NCI-H69 (cell line): Measurements from ENCODE around the gene TIGD1.
"Not testable (repeated sequence)": the region's sequence is repeated elsewhere in the genome, so short reads cannot be mapped to it uniquely, and the experiment has no call there.

Experiments
- DNase-seq: peaks from one replicate; lab custom pipeline; 2025; lab: John Stamatoyannopoulos, UW

Gene TIGD1

DNA sequence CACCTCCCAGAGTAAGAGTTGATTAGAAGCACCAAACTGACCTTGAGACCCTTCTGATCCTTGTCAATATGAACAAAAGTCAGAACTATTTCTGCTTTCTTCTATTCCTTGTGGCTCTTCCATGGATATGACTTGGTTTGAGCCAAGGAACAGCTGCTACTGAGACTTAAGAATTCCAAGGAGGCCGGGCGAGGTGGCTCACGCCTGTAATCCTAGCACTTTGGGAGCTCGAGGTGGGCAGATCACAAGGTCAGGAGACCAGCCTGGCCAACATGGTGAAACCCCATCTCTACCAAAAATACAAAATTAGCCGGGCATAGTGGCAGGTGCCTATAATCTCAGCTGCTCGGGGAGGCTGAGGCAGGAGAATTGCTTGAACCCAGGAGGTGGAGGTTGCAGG is 20.1 kb upstream of the TIGD1 start:
- not testable (repeated sequence) for DNase-seq

DNA sequence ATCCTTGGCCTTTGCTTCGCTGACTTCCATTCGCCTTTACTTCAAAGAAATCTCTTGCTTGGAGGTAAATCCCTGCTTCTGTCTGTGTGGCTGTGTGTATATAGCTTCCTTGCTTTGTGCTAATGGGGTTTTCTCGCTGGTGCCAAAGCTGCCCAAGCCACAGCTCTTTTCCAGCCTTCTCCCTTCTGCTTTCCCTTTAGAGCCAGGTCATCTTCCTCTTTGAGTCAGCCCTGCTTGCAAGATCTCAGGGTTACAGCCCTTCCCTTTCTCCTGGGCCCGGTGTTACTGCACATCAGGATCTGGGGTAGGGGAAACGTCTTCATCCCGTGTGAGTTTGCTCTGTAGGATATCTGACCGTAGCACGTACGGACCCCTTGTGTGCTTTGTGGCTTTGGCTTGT is 19.2 kb upstream of the TIGD1 start:
- DNase-seq, result no peak

DNA sequence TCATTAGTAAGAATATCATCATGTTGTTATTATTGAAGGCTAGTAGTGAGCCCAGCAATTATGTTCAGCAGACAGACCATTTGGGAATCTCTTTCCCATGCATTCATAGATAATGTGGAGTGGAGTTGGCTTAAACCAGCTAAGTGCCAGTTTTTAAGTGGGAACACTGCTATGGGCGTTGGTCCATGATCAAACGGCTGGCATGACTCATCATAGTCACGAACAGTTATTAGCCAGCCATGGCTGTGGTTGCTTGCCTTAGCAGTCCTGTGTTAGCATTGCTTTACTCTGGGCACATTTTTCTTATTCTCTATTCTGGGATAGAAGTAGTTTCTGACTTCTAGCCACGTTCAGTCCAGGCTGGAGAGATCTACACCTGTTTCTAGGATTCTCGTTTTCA is 17.8 kb upstream of the TIGD1 start:
- DNase-seq, result no peak

DNA sequence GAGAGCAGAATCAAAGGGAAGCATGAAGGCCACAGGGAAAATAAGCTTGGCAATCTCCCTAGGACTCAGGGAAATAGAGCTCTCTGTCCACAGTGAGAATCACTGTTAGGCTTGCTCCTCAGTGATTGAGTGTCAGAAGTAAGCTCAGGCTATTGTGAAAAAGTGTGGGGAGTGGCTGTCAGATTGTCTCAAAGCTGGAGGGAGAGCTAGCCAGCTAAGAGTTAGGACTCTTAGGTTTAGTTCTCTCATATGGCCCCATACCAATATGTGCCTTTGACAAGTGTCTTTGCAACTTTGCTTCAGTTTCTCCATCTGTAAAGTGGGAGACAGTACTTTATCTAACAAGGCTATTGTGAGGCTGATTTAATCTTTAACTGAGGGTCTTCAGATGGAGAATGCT is 17.4 kb upstream of the TIGD1 start:
- no peak for DNase-seq

DNA sequence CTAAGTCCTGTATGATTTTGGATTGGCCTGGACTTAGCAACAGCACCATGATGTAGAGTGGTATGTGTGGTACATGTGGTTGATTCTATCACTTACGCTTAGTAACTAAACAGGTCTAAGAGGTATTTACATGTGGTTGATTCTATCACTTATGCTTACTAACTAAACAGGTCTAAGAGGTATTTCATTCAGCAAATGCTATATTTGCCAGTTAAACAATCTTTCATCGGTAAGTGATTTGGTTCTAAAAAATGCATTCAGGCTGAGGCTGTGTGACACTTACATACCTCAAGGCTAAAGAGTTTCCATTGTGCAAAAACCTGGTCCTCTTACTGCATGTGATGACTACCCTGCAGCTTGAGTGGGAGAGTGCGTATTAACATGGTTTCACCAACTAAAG is 13.2 kb upstream of the TIGD1 start:
- no peak for DNase-seq

DNA sequence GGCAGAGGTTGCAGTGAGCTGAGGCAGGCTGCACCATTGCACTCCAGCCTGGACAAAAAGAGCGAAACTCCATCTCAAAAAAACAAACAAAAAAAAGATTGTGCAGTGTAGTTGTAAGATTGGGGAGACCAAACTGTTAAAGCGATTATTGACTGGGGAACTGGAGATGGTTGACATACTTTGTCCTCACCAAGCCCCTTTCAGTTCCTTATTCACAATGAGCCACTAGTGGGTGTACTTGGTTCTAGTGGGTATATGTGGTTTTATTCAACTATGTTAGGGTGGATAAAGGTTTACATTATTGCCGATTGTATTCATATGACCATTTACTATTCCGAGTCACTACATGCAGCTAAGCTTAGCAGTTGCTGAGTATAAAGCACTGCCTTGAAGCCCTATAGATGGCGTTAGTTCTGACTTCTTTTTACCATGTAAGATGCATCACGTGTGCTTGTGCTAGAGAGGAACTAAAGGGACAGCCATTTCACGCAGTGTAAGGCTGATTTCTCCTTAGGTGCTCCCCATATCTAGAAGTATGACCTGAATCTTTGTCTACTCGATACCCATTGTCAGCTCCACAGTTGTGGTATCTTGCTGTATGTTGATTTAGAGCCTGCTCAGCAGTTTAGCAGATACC is 12.3 kb upstream of the TIGD1 start:
- DNase-seq, result no peak

DNA sequence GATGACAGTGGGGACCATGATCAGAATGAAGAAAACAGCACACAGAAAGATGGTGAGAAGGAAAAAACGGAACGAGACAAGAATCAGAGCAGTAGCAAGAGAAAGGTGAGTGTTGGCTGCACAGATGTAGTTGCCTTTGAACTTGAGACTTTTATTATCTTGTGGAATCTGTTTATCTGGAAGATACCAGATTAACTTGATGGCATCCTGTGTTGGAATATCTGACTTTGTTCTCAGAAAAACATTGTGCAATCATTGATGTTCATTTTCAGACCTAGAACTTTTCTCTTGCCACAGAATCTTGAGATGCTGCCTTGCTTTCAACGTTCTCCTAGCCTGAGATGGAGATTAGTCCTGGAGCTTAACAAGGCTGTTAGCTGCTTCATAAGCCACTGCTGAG is 6.1 kb upstream of the TIGD1 start:
- no peak for DNase-seq

DNA sequence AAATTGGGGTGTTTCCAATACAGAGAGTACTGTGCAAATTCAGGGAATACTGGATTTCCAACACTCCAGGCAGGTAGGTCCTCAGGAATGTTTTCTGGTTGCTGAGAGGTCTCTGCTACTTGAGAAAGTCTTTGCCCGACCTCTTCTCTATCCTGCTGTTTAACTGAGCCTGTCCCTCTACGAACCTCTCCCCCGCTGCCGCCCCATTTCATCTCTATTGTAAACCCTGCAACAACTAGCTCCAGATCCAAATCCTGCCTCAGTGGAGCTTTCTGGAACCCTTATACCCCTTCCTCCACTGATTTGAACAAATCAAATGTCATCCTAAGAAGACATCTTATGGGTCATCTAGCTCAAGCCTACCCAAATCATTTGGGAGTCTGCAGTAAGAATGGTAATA is 1.4 kb upstream of the TIGD1 start:
- DNase-seq, result no peak

DNA sequence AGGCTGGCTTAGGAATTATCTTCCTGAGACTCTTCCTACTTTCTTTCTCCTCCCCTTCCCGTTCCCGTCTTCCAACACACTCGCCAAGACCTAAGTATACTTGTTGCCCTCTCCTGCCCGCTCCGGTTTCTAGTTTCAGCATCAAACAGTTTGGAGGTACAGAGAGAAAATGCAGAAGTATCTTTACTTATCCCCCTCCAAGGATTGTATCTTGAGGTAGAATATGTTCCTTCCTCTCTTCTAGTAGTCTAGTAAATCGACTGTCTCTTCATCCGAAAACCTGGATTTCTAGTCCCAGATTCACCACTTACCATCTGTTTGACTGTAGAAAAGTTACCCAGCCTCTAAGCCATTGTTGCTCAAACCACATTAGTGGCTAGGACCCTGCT is 887 bp upstream of the TIGD1 start:
- DNase-seq, result no peak

DNA sequence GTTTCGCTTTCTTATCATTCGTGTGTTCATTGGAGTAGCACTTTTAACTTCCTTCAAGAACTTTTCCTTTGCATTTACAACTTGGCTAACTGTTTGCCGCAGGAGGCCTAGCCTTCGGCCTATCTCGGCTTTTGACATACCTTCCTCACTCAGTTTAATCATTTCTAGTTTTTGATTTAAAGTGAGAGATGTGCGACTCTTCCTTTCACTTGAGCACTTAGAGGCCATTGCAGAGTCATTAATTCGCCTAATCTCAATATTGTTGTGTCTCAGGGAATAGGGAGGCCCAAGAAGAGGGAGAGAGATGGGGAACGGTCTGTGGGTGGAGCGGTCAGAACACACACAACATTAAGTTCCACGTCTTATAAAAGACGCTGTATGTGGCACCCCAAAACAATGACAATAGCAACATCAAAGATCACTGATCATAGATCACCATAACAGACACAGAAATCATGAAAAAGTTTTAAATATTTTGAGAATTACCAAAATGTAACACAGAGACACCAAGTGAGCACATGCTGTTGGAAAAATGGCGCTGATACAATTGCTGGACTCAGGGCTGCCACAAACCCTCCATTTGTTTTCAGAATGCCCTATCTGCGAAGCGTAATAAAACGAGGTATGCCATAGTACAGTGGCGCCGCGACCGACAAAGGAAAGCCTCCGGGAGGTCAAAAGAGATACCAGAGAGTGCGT is 553 bp downstream of the TIGD1 start:
- DNase-seq, result no peak

DNA sequence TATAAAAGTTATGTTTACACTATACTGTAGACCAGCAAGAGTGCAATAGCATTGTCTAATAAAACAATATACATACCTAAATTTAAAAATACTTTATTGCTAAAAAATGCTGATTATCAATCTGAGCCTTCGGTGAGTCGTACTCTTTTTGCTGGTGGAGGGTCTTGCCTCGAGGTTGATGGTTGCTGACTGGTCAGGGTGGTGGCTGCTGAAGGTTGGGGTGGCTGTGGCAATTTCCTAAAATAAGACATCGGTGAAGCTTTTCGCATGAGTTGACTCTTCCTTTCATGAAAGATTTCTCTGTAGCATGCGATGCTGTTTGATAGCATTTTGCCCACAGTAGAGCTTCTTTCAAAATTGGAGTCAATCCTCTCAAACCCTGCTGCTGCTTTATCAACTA is 2.4 kb downstream of the TIGD1 start:
- DNase-seq, result no peak

DNA sequence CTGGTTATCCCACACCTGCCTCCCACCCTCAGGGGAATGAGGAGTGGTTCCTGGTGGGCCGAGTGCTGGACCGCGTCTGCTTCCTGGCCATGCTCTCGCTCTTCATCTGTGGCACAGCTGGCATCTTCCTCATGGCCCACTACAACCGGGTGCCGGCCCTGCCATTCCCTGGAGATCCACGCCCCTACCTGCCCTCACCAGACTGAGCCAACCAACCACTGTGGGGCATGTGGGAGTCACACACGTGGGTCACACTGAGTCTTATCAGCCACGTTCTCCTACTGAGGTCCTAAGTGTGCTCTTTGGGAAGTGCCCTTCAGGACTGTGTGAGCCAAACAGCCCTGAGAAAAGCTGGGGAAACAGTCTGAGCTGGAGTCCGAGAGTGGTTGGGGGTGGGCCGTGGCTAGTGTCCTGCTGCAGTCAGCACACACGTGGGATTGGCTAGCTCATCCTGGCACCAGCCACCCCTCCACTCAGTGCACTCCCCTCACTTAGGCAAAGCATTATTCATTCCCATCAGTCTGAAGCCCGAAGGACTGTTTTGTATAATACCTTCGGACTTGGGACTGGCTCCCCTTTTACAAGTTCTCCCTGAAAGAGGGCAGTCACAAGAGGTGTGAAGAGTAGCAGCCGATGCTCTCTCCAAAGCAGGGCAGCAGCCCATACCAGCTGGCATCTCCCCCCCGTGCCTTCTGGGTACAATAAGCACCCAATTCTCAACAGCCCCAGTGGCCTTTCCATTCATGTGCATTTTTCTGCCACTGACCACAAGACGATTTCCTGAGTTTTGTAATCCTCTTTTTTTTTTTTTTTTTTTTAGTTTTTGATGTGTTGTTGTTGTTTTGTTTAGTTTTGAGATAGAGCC is 4.6 kb downstream of the TIGD1 start:
- no peak for DNase-seq

DNA sequence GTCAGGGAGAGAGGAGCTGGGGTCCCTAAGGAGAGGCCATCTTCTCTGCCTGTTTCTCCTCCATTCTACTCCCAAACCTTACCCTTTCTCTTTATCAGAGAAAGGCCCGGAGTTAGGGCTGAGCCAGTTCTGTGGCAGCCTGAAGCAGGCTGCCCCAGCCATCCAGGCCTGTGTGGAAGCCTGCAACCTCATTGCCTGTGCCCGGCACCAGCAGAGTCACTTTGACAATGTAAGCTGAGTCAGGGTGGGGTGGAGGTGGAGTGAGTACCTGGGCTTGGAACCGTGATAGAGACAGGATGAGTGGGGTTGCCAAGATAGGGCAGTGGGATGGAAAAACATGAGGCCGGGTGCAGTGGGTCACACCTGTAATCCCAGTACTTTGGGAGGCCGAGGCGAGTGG is 5.7 kb downstream of the TIGD1 start:
- no peak for DNase-seq

DNA sequence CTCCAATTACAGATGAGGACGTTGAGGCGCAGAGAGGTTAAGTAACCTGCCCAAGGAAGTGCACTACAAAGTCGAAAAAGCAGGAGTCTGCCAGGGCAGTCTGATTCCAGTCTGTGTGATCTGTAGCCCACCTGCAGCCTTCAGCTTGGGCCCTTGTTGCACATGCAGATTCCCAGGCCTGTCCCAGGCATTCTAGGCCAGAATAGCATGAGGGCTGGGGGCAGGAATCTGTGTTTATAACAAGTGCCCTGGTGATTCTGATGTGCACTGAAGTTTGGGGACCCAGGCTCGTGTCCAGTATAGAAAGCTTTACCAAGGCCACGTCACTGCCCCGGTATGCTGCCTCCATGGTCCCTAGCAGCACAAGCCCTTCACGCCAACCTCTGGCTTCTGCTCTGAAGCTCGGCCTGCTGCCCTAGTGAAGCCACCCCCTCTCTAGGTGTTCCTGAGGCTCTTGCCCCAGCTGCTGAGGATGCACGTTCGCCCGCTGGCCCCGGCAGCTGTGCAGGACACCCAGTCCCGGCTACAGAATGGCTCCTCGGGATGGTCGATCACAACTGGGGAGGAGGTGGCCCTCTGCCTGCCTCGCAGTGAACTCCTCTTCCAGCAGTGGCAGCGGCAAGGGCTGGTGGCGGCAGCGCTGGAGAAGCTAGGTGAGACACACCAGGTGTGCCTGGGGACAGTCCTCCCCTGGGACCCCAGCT is 6.3 kb downstream of the TIGD1 start:
- DNase-seq, result no peak

DNA sequence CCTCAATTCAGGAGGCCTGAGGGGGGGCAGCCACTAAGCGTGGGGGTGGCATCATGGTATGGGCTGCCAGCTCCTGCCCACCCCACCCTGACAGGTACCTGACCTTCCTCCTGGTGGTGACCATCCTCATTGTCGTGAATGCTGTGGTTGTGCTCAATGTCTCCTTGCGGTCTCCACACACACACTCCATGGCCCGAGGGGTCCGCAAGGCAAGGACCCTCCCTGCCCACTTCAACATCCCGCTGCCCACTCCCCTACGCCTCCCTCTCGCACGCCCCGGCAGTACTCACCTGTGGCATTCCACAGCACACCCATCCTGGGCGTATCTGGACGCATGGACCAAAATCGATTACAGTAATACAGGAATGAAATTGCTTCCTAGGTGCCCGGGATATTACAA is 6.9 kb downstream of the TIGD1 start:
- DNase-seq, result no peak

DNA sequence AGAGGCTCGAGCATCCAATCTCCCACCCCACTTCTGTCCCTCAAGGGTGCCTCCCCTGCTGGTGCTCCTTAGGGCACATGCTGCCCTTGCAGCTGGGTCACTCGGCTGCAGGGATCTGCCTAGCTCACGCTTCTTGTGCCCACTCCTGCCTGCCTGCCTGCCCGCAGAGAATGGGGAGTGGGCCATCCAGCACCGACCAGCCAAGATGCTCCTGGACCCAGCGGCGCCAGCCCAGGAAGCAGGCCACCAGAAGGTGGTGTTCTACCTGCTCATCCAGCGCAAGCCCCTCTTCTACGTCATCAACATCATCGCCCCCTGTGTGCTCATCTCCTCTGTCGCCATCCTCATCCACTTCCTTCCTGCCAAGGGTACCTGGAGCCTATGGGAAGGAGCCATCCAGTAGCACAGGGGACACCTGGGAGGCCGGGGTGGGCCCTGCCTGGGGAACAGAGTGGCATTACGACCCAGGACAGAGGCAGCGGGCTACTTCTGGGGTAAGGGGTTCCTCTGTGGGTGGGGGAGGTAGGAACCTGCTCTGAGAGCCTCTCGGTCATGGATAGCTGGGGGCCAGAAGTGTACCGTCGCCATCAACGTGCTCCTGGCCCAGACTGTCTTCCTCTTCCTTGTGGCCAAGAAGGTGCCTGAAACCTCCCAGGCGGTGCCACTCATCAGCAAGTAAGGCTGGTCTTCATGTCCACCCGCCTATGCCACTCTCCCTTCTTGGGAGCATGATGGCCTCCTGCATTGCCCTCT is 7.5 kb downstream of the TIGD1 start:
- no peak for DNase-seq

DNA sequence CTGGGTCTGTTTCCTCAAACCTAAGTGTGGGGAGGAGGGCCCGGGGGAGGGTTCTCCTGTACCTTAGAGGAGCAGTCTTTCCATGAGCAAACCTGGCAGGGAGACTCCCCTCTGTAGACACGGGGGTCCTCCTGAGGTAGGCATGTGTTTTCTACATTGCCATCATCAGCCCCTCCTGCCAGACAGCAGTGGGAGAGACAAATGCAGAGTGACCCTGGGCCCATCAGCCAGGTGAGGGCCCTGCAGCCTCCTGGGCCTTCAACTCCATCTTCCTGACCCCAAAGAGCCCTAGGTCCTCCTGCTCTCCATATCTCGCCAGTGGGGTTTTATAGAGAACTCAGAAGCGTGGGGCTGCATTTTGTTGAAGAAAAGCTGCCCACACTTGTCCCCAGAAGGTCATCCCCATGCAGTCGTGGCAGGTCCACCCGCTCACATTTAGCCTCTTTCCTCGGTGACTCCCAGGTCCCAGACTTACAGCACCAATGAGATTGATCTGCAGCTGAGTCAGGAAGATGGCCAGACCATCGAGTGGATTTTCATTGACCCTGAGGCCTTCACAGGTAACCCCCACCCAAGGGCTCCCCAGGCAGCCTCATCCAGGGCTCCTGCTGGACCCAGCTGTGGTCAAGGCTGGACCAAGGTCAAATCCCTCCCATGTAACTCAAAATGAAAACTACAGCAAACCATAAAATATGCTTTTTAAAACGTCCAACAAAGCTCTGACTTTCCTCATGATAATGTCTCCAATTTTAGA is 8.2 kb downstream of the TIGD1 start:
- no peak for DNase-seq

DNA sequence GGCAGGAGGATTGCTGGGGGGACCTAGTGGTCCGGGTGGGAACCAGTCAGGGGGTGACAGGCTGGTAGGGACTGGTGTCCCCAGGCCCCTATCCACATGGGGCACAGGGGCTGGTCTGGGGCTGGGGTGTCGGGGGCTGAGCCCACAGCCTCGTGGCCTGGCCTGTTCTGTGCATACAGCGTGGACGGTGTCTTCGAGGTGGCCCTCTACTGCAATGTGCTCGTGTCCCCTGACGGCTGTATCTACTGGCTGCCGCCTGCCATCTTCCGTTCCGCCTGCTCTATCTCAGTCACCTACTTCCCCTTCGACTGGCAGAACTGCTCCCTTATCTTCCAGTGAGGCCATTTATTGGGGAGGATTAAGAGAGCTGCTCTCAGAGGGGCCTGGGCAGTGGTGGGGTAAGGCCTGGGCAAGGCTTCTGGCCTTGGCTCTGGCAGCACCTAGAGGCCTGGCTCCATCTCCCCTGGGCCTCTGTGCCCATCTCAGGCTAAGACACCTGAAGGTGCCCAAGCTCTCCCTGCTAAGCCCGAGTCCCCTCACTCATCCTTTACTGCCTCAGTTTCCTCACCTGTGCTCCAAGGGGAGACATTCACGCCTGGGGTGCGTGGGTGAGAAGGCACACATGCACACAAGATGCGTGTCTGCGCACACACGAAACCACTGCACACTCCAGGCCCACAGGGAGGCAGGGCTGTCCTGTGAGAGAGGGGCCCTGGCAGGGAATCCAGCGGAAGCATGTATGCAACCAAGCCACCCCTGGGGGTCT is 9.0 kb downstream of the TIGD1 start:
- no peak for DNase-seq

DNA sequence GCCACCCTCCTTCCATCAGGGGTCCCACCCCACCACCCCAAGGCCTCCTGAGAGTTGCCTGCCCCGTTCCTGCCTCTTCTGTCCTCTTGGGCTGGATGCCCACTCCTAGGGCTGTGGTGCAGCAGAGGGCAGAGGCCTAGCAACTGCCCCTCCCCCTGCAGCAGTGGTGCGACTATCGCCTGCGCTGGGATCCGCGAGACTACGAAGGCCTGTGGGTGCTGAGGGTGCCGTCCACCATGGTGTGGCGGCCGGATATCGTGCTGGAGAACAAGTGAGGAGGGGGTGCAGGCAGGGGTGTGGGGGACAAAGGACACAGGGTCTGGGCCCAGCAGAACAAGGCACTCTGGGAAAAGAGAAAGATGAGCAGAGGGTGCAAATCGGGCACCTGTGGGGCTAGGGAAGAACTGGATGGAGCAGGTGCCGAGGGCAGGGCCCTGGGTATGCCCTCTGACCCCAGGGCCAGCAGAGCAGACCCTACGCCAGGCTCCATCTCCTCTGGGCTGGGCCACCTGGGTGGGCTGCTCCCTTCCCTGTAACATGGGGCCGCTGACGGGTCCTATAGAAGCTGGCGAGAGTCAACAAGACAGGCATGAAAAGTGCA is 9.8 kb downstream of the TIGD1 start:
- DNase-seq, result no peak
